Measurements from ENCODE around the gene SPTBN5.

DNA sequence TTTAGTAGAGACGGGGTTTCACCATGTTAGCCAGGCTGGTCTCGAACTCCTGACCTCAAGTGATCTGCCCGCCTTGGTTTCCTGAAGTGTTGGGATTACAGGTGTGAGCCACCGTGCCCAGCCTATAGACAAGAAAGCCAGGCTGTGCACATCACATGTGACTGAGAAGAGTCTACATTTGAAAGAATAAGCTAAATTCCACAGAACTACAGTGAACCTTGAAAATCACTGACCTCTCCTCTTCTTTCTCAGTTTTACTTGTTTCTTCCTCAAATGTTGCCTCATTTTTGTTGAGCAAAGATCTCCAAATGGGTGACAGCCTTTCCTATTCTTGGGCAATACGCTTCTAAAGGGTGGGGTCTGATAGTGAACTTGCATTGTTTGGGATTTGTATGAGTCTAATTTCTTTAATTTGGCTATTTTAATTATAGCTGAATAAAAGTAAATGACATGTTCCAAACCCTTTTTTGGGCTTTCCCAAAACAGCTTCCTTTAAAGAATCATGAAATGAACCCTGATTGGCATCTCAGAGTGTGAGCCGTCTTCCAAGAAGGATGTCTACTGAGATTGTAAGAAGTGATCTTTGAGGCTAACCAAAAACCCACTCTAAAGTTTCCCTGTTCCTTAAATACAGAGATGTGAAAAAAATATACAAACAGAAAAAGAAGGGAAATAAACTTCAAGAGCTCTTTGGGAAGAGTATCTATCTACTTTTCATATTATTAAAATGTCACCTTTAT, 21.6 kb upstream of the SPTBN5 start:
- TF ChIP-seq, protein P1, sequence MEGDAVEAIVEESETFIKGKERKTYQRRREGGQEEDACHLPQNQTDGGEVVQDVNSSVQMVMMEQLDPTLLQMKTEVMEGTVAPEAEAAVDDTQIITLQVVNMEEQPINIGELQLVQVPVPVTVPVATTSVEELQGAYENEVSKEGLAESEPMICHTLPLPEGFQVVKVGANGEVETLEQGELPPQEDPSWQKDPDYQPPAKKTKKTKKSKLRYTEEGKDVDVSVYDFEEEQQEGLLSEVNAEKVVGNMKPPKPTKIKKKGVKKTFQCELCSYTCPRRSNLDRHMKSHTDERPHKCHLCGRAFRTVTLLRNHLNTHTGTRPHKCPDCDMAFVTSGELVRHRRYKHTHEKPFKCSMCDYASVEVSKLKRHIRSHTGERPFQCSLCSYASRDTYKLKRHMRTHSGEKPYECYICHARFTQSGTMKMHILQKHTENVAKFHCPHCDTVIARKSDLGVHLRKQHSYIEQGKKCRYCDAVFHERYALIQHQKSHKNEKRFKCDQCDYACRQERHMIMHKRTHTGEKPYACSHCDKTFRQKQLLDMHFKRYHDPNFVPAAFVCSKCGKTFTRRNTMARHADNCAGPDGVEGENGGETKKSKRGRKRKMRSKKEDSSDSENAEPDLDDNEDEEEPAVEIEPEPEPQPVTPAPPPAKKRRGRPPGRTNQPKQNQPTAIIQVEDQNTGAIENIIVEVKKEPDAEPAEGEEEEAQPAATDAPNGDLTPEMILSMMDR (IDR thresholded peaks at IDR 0.05): no peak
- TF ChIP-seq POLR2A (IDR thresholded peaks at IDR 0.05): no peak
